ENCODE results near the gene TEX35. TPM values are rescaled to one million over a fixed set of nuclear protein-coding genes. Genes with fewer than 3 reads are reported as not detected.

TEX35 gene
- total RNA-seq: not detected
- long read RNA-seq, donor 1, partial matches to known transcripts: 0 of 2 reads
- long read RNA-seq, donor 1, other reads (novel, unspliced or antisense): 2 of 2 reads
- long read RNA-seq, donor 2: 0 reads

- ATAC-seq (no peak), DNase-seq (no peak)
- intact Hi-C loops (cut with DNase I, micrococcal nuclease): no loop called here
- TF ChIP-seq, protein P1, sequence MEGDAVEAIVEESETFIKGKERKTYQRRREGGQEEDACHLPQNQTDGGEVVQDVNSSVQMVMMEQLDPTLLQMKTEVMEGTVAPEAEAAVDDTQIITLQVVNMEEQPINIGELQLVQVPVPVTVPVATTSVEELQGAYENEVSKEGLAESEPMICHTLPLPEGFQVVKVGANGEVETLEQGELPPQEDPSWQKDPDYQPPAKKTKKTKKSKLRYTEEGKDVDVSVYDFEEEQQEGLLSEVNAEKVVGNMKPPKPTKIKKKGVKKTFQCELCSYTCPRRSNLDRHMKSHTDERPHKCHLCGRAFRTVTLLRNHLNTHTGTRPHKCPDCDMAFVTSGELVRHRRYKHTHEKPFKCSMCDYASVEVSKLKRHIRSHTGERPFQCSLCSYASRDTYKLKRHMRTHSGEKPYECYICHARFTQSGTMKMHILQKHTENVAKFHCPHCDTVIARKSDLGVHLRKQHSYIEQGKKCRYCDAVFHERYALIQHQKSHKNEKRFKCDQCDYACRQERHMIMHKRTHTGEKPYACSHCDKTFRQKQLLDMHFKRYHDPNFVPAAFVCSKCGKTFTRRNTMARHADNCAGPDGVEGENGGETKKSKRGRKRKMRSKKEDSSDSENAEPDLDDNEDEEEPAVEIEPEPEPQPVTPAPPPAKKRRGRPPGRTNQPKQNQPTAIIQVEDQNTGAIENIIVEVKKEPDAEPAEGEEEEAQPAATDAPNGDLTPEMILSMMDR (IDR thresholded peaks at IDR 0.05): no peak
- Histone ChIP-seq H3K4me3 (no peak within 1 kb of the TSS), H3K36me3 (ENCODE audit: low read depth) (no peaks in the 10 kb centered on the region), H3K9me3 (no peaks in the 10 kb centered on the region), H3K4me1 (ENCODE audit: low read depth) (no peaks in the 10 kb centered on the region)
Observed at GRCh38 chr1:178512566-178513277, at the start of gene TEX35. Gene TEX35, plus strand, starts transcription at chr1:178513109. Its CDS starts 80 bp downstream, at chr1:178513189.

DNA sequence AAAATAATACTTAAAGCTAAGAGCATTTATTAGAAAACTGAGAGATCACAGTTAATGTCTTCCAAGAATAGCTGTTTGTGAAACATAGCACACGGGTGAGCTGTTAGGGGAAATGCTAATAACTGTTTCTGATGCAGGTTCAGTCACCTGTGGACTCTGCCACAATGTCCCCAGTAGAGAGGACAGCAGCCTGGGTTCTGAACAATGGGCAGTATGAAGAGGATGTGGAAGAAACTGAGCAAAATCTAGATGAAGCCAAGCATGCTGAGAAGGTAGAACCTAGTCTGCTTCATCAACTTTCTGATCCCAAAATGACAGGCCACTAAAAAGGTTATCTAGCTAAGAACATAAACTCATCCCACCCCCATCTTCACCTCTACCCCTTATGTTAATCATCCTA lies 48.8 kb upstream of the TEX35 start:
- Histone ChIP-seq H3K9me3 (no peaks in the 10 kb centered on the region), H3K36me3 (ENCODE audit: low read depth) (no peaks in the 10 kb centered on the region), H3K4me3 (no peak overlapping the region), H3K4me1 (ENCODE audit: low read depth) (no peaks in the 10 kb centered on the region)
- ATAC-seq (no peak), DNase-seq (no peak)
- TF ChIP-seq, protein P1 (IDR thresholded peaks at IDR 0.05): no peak
- intact Hi-C loops (cut with DNase I, micrococcal nuclease): no loop called here

DNA sequence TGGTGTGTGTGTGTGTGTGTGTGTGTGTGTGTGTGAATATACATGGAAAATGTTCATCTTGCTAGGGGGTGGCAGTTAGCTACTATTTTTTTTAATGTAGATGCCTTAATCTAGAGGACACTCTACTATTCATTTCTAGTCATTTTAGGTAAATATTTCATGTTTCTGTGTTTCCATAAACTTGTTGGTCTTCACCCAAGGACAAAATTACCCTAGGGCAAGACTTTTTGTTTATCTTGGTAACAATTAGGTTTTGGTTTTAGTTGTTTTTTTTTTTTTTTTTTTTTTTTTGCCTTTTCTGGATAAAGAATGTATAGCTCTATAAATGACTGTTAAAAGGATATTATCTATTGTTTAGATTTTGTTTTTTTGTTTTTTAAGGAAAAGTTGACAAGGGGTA lies 48.3 kb upstream of the TEX35 start:
- intact Hi-C loops (cut with DNase I, micrococcal nuclease): no loop called here
- DNase-seq (no peak), ATAC-seq (no peak)
- Histone ChIP-seq H3K9me3 (no peaks in the 10 kb centered on the region), H3K36me3 (ENCODE audit: low read depth) (no peaks in the 10 kb centered on the region), H3K4me1 (ENCODE audit: low read depth) (no peaks in the 10 kb centered on the region), H3K4me3 (no peak overlapping the region)
- TF ChIP-seq, protein P1 (IDR thresholded peaks at IDR 0.05): no peak

DNA sequence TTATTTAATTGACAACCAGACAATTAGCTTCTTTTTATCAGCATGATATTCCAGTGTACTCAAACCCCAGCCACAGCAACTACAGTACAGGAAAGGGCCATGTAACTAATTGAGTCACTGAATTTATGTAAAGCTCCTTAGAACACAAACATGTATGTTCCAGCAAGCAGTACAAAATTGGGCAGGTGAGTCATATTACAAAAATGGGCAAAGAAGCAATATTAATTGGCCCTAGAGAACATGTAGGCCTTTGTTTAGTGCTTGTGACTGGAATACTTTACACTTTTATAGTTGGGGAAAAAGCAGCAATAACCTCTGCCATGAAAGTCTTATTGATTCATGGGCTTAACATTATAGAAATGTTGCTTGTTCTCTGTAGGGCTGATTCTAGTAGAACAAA lies 47.9 kb upstream of the TEX35 start:
- Histone ChIP-seq H3K4me1 (ENCODE audit: low read depth) (no peaks in the 10 kb centered on the region), H3K9me3 (no peaks in the 10 kb centered on the region), H3K36me3 (ENCODE audit: low read depth) (no peaks in the 10 kb centered on the region), H3K4me3 (no peak overlapping the region)
- DNase-seq (no peak), ATAC-seq (no peak)
- TF ChIP-seq, protein P1 (IDR thresholded peaks at IDR 0.05): no peak
- intact Hi-C loops (cut with DNase I, micrococcal nuclease): no loop called here

- ATAC-seq (no peak), DNase-seq (no peak)
- Histone ChIP-seq H3K36me3 (ENCODE audit: low read depth) (no peaks in the 10 kb centered on the region), H3K4me3 (no peak overlapping the region), H3K4me1 (ENCODE audit: low read depth) (no peaks in the 10 kb centered on the region), H3K9me3 (no peaks in the 10 kb centered on the region)
- TF ChIP-seq, protein P1 (IDR thresholded peaks at IDR 0.05): no peak
- intact Hi-C loops (cut with DNase I, micrococcal nuclease): no loop called here
Observed at GRCh38 chr1:178467837-178468236, 45.1 kb upstream of the TEX35 start.

Data from mucosa of descending colon (tissue), 3 donors.